Left renal pelvis (tissue), 4 donors: Measurements from ENCODE around the gene HHIPL1. TPM values are rescaled to one million over a fixed set of nuclear protein-coding genes. Genes with fewer than 3 reads are reported as not detected.

Experiments
- DNase-seq, 4 donors: peaks; one replicate each; pipeline ENCODE4 v3.0.0-alpha.2; 2013; ENCODE audit warnings: low read depth in 4 of 4, low spot score in 3 of 4
- polyA plus RNA-seq, 4 donors: library from polyadenylated mRNA; unstranded; fragments of 120-200 nt; gene quantifications; one replicate each; pipeline ENCODE4 v1.2.1, GENCODE V29; 2013; ENCODE audit not compliant: insufficient read length in 4 of 4

HHIPL1 gene
- polyA plus RNA-seq, 4 donors = 1.3 to 3.0 (median 1.5) TPM

- no peak for DNase-seq
These were observed 62.5 kb downstream of the HHIPL1 start for GRCh38 chr14:99707420-99707819.

- DNase-seq = no peak
These were observed 63.0 kb downstream of the HHIPL1 start for GRCh38 chr14:99707921-99708320.

DNA sequence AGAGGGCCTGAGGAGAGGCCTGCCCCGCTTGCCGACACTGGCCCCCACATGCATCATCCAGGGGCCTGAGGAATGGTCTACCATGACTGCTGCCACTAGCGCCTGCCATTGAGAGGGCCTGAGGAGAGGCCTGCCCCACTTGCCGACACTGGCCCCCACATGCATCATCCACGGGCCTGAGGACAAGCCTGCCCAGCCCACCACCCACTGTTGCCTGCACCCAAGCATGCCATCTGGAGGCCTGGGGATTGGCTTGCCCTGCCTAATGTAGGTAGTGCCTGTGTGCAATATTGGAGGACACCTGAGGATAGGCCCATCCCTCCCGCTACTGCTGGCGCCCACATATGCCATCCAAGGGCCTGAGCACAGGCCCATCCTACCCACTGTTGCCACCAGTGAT lies 63.5 kb downstream of the HHIPL1 start:
- DNase-seq = no peak

- no peak for DNase-seq
These were observed 69.0 kb downstream of the HHIPL1 start for GRCh38 chr14:99713972-99714371.

- no peak for DNase-seq
These were observed 70.5 kb downstream of the HHIPL1 start for GRCh38 chr14:99715266-99716000.

DNA sequence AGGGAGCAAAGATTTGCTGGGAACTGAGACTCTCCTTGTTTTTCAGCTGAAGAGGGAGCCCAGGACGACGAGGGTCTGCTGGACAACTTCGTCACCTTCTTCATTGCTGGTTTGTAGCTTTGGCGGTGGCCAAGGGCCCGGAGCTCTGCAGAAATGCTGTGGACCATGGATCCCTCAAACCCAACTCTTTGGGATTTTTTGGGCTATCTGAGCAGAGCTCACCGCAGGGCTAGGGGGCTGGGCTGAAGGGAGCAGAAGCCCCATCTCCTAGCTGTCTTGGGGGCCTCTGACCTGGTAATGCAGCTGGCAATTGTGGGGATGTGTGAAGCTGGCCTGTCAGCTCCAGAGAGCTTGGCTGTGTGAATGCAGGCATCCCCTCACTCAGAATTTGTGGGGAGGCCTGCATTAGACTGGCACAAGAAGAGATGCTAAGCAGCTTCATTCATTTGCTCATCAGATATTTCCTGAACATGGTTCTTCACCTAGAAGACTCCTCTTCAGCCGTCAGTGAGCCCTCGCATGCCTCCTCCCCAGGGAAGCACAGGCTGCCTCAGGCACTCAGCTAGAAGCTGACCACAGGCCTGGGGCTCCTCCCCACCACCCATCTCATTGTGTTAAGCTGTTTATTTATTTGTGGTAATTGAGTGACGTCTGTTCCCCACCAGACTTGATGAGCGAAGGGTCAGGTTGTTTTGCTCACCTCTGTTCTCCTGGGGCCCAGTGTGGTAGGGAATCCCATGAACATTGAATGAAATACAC lies 71.3 kb downstream of the HHIPL1 start:
- no peak for DNase-seq

GRCh38 chr14:99716850-99717681 lies 72.1 kb downstream of the HHIPL1 start:
- DNase-seq = no peak

- no peak for DNase-seq
These were observed 72.7 kb downstream of the HHIPL1 start for GRCh38 chr14:99717682-99718013.

- no peak for DNase-seq
These were observed 73.3 kb downstream of the HHIPL1 start for GRCh38 chr14:99718031-99718810.

- no peak for DNase-seq
These were observed 73.9 kb downstream of the HHIPL1 start for GRCh38 chr14:99718811-99719192.

DNA sequence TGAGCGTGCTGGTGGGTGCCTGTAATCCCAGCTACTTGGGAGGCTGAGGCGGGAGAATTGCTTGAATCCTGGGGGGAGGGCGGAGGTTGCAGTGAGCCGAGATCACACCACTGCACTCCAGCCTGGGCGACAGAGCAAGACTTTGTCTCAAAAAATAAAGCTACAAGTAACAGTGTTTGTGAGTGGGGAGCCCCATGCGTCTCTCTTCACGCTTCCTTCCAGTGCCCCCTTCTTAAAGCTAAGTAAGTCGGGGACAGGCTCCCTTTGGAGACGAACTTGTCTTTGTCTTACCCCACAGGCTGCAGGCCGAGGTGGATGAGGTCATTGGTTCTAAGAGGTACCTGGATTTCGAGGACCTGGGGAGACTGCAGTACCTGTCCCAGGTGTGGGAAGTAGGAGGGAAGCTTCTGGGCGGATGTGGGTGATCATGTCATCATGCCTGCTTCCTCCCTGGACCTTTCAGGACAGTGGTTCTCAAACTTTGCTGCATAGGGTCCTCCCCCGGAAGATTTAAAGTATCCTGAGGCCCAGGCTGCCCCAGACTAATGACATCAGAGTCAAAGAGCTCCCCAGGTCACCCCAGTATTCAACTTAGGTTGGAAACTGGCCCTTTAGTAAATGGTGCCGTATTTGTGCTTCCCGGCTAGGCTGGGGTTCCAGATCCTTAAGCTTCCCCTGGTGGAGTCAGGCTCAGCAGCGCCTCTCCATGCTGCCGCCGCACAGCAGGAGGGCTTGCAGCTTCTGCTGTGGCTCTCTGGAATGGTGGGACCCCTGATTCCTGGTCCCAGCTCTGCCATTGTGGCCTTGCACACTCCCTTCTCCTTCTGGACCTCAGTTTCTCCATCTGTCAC lies 76.2 kb downstream of the HHIPL1 start:
- no peak for DNase-seq

DNA sequence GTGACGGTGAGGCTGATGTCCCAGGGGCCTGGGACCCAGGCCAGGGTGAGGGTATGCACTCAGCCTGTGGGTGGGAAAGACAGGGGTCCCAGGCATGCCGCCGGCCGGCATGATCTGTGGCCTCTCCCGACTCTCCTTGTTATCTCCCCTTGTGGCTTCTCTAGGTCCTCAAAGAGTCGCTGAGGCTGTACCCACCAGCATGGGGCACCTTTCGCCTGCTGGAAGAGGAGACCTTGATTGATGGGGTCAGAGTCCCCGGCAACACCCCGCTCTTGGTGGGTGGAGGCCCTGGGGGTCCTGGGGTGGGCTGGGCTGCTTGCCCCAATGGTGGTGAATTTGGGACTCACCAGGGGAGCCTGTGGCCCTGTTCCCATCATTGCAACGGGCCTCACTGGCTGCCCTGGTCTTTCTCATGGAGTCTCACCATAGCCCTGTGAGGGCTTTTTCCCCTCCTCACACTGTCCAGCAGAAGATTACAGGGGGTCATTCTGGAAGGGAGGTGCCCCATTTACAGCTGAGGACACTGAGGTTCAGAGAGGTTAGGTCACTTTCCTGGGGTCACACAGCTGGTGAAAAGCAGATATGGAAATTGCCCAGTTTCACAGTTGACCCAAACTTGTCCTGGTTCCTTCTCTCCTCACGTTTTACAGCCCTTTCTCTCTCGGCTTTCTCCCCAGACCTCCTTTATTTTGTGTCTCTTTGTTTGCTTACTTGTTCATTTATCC lies 77.0 kb downstream of the HHIPL1 start:
- DNase-seq = no peak

GRCh38 chr14:99722741-99723140 lies 77.8 kb downstream of the HHIPL1 start:
- DNase-seq = no peak

DNA sequence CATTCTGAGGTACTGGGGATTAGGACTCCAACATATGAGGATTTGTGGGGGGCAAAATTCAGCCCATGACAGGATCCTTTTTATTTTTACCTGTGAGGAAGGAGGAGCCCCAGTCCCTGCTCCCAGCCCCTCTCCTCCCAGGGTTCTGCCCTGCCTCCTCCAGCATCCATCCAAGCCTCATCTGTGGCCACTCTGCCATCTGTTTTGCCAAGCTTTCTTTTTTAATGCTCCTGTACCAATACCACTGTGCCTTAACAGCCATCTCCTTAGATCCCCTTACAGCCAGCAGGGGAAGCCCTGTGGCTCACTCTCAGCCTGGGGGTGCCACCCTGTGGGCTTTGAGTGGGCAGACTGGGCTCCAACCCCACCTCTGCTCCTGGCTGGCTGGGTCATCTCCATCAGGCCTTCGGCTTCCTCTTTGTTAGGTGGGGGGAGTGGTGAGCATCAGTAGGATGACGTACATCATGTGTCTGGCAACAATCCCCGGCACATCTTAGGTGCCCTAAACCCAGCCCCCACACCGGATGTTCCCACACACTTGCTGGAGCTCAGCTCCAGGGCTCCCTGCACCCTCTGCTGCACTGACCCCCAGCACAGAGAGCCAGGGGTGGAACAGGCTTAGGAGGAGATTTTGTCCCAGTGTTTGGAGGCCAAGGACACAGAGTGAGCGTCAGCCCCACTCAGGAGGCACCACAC lies 79.4 kb downstream of the HHIPL1 start:
- no peak for DNase-seq

DNA sequence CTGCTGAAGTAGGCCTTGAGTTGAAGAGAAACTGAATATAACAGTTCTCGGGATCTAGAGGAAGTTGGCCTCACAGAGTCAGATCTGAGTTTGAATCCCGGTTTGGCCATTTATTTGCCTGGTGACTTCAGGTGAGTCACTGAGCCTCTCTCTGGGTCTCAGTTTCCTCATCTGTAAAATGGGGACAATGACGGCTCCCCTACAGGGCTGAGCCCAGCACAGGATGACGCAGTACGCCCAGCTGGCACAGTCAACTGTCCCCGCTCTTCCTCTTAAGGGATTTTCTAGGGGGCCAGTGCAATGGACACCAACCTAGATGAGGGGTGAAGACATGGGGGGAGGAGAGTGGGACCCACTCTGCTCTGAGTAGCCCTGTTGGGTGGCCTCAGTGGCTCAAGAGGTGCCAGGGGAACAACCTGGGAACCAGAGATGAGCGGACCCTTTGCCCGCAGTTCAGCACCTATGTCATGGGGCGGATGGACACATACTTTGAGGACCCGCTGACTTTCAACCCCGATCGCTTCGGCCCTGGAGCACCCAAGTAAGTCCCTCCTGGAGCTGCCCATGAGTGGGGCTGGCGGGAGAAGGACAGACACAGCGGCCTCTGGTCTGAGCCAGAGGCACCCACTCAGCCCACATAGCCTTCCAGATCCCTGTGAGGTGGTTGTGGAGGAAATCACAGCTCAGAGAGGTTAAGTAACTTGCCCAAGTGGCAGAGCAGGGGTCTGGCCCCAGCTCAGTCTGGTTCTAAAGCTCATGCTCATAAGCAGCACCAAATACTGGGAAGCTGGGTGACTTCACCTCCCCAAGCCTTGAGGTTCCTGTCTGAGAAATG lies 80.2 kb downstream of the HHIPL1 start:
- no peak for DNase-seq

- no peak for DNase-seq
These were observed 81.0 kb downstream of the HHIPL1 start for GRCh38 chr14:99725774-99726537.

GRCh38 chr14:99726538-99727095 lies 81.7 kb downstream of the HHIPL1 start:
- DNase-seq = no peak
